Measurements from ENCODE around the gene GLI3.

The GLI3 gene

DNA sequence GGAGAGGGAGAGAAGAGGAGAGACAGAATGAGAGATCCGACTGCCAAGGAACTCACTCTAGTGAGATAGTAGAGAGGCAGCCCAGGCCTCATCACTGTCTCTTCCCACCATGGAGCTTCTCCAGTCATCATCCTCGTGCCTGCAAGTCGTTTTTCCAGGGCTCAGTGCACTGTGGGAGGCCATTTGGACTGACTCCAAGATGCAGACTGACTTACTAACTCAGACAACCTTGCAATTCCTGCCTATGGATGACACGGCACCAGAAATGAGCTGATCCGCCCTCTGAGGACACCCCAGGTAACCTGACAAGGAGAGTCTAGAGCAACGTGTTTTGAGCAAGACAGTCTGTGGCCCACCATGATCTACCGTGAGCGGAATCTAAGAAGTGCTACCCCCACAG is 154.9 kb downstream of the GLI3 start:
- no peak for DNase-seq (ENCODE audit: low read depth in 2 of 2)

DNA sequence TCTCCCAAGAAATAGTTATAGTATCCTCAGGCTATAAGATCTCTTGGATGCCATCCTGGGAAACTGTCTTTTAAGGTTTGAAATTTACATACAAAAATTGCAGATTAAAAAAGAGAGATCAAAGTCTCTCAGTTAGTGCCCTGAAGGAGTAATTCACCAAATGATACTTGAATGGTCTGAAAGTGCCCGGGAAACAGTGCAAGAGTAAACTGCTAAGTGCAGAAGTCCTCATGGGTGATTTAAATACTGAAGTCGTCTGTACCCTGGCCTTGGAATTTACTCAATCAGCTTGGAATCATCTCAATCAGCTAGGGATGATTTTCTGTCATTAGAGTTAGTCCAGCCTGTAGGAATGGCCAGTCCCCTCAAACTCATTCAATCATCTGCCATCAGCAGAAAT is 155.3 kb downstream of the GLI3 start:
- DNase-seq (ENCODE audit: low read depth in 2 of 2): no peak

DNA sequence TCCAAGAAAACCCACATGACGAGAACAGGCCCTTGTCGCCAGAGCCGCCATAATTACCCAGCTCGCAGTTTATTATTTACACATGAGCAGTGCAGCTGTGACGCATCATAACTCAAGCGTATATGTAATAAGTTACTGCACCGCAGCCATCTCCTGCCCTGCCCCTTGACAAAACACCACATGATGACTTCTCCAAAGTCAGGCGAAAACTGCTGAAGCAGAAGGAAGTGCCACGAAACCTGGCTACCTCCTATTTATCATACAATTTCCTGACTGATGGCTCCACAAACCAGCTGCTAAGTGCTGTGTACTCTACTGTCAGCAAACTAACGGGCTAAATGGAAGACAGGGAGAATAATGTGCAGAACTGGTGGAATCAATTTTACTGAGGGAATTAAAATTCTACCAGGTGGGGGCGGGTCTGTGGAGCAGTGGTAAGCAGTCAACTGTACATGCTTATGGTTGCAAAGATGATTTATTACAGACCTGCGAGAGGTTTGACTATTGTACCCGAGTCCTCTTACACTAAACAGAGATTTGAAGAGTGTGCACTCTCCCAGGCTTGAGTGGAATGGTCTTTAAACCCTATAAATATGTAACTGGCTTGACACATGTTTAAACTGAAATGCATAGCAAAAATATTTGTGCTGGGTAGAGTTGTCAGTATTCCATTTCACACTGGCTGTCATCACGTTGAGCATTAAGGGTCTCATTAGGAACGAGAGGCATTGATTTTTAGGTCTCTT is 156.0 kb downstream of the GLI3 start:
- DNase-seq (ENCODE audit: low read depth in 2 of 2): no peak

DNA sequence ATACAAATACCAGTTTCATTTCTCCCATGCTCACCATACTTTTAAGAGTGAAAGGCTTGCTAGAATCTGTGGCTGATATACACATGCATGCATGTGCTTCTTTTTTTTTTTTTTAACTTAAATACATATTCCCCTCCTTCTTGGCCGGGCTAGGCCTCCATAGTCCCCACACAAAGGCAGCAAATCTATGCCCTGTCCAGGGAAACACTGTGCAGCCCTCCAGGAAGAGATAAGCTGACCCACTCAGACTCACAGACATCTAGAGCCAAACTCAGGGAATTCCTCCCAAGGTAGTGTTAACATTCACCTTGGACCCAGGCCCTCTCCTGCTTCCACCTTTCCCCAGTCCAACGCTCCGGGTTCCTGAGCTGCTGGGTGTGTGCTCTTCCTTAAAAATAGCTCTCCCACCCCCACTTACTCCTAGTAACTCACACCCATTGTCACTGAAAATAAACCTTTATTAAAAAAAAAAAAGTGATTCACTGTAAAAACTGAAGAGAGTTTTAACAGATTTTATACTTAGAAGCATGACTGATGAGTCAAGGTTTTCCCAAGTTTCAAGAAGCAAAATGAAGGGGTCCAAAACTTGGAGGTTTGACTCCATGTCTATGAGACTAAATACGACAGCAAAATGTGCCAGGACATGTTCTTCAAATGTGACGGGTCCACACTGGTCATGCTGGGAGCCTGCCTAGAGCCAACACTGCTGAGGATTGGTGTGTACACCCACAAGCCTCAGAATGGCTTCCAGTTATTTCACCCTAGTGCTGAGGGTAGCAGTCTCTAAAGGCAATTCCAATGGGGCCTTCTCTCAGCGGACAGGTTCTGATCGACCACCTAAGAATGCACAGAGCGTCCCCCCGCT is 159.5 kb downstream of the GLI3 start:
- DNase-seq (ENCODE audit: low read depth in 2 of 2): no peak

DNA sequence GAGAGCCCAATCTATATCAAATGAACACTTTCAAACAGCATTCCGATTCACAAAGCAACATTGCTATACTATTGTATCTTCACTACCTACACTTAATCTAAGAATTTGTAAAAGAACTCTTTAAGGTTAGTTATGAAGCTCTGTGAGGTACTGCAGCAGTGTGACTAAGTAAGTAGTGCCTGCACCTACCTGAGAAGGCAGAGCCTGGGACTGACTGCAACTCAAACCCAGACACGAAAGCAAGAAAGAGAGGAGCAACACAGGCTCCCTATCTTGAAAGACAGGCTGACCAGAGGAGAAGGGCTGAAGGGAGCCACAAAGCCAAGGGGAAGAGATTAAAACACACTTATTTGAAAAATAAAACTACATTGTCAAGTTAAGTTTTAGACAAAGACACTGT is 160.1 kb downstream of the GLI3 start:
- no peak for DNase-seq (ENCODE audit: low read depth in 2 of 2)

DNA sequence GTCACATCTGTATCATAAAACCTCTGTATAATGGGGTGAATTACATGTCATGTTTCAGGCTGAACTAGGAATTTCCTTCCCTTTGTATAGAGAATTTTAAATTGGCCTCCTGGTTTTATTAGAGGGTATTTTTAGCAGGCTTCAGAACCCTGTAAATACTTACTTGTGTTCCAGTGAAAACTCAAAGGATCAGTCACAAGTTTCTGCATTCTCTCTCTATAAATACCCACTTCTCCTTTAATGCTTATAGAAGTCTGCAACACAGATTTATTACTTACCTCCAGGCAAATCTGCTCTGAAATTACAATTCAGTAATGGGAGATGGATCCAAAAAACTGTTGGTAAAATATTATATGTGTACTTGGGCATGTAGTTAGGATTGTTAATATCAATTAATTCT is 161.6 kb downstream of the GLI3 start:
- DNase-seq (ENCODE audit: low read depth in 2 of 2): no peak

DNA sequence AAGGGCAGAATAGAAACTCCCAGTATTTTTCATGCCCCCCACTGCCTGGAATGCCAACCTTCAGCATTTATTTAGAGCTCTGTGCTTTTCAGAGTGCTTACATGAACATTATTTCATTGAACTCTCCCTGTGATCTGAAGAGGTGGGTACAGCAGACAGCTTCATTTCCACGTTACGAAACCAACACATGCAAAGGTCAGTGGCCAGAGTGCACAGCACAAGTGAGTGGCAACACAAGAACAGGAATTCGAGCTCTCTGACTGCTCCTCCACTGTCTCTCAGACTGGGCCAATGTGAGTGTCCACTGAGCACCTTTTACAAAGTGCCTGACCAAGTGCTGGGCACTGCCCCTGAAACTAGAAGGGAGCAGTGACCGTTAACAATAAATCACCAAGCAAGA is 162.9 kb downstream of the GLI3 start:
- no peak for DNase-seq (ENCODE audit: low read depth in 2 of 2)

DNA sequence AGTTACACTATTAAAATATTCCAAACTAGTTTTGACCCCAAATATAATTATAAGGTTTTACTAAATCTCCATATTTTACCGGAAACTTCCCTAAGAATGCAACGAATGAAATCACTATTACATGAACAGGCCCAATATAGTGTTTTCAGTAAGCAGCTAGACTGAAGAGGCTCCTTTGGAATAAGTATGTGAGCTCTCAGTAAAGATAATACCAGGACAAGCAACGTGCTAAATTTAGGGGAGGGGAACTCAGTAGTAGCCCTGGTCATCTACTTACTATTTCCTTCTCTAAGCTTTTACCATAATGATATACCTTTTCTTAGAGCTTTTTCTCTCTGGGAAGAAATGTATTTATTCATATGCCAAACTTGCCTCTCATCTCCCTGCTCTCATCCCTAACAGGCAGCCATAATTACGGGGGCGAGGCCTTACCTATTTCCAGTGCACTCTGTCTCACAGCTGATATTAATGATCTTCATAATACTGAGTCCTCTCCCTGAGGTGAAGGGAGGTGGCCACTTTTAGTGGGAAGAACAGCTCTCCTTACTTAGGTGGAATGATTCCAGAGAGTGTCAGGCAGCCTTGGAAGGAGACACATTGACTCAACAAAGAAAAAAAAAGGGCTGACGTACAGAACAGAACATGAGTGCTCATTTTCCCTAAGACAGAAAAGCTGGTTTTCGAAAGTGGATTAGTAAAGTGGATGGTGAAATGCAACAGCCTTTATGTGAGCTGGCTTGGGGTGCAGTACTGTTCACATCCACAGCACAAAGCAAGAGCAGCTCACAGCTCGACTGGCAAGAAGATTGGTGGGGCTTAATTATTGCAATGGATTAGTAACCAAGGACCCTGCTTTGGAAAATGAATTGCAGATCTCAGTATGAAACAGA is 165.4 kb downstream of the GLI3 start:
- no peak for DNase-seq (ENCODE audit: low read depth in 2 of 2)

DNA sequence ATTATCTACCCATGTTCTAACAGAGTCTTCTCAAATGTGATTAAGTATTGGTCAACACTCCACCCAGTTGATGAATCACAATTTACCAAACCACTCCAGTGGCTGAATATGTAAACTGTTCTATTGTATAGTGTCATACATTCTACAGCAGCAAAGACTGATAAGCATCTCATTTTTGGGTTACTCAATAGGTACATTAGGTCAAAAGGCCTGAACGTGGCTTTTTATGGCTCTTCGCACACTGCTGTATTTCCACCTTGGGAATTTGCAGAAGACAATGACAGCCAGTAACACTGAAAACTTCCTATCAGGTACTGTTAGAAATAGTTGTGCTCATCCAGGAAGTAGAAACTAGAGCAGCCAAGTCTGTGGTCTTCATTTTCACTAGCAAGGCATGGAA is 166.9 kb downstream of the GLI3 start:
- DNase-seq (ENCODE audit: low read depth in 2 of 2): no peak

DNA sequence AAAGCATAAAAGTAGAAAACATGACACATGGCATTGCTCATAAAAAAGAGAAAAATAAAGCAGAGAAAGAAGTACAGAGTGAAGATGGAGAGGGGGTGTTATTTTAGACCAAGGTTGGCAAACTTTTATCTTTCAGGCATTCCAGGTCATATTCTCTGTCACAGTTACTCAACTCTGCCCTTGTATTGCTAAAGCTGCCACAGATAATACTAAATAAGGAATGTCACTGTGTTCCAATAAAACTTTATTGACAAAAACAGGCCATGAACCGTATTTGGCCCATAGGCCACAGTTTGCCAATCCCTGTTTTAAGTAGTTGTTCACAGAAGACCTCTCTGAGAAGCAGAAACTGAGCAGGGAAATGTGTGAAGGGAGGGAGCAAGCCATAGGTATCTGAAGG is 167.4 kb downstream of the GLI3 start:
- DNase-seq (ENCODE audit: low read depth in 2 of 2): no peak

DNA sequence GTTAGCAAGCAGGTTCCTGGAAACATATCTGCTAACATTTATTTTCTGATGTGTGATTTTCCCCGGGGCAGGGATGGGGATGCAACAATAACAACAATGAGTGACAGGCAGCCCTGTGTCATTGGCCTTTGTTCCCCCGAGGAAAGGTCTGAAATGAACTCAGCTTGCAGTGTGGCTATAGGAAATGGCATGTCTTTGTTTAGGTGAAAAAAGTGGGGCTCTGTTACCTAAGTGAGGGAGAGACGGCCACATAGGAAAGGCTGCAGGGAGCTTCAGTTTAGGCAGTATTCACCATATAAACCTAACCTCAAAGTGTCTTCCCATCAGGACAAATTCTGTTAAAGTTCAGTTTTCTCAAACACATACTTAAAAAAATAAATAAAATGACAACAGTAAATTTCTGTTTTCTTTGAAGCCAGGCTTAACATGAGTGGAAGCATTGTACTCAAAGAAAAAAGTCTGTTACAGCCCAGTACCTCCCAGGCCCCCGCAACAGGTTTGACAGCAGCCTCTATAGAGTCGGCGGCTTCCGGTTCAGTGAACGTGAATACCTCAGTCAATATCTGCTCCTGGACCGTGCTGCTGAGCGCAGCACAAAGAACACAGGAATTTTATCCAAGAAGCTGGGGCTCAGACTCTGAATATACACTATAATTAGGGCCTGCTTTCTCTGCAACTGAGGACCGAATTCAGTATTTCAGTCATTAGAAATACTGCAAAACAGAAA is 168.3 kb downstream of the GLI3 start:
- DNase-seq (ENCODE audit: low read depth in 2 of 2): no peak

DNA sequence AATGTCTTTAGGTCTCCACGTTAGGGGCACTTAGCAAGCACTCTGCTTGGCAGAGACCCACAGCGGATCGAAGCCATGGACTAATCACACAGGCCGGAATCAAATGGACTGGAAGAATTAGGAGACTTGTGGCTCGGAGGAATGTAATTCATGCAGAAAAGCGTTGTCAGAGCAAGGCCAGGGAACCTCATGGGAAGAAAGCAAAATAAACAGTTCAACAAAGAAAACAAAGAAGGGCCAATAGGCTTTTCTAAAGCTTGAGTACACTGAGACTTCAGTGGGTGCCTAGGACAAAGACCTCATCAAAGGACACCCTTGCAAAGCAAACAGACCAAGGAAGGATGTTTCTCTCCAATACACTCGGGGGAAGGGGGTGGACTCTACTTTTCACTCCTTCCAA is 171.1 kb downstream of the GLI3 start:
- no peak for DNase-seq (ENCODE audit: low read depth in 2 of 2)

DNA sequence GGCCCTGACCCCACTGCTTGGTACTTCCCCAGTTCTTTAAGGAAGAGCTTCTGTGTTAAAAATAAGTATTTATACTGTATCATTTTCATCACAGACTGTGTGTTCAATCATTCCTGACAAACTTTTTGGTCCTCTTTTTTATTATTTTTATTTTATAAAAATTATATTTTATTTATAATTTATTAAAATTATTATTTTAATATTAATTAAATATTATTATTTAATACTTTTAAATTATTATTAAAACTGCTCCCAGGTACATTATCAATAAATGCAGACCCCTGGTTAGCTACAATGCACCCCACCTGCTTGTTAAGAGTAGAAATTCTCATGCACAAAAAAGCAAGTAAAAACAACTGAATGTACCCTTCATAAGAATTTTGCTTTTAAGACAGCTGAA is 172.0 kb downstream of the GLI3 start:
- no peak for DNase-seq (ENCODE audit: low read depth in 2 of 2)

DNA sequence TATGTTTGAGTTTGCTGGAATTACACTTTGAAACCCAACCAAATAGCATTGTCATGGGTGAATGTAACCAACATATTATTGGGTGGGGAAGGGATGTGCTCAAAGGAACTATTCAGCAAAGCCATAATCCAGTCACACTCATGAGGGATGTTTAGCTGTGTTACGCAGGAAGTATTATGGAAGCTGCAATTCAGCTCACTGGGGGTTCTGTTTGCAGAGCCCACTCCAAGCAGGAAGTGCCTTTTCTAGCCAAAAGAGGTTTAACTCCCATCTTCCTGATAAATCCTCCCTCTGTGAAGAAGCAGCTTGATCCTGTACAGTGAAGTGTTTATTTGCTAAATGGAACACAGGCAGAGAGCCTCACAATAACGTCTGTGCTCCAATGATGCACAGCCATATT is 172.5 kb downstream of the GLI3 start:
- DNase-seq (ENCODE audit: low read depth in 2 of 2): no peak

DNA sequence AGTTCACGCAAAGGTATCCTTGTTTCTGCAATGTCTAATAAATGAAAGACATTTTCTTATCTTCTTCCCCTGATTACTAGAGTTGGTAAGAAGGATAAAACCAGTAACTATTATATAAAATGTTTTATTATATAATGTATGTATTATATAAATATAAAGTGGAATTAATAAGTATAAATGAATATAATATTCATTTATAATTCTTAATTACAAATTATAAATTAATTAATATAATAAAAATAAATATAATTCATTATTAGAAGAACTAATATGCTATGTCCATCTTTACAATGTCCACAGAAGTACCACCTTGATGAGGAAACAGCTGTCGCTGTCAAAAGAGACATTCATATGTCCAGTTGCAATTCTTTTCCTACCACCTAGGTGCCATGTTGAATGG is 177.7 kb downstream of the GLI3 start:
- no peak for DNase-seq (ENCODE audit: low read depth in 2 of 2)

DNA sequence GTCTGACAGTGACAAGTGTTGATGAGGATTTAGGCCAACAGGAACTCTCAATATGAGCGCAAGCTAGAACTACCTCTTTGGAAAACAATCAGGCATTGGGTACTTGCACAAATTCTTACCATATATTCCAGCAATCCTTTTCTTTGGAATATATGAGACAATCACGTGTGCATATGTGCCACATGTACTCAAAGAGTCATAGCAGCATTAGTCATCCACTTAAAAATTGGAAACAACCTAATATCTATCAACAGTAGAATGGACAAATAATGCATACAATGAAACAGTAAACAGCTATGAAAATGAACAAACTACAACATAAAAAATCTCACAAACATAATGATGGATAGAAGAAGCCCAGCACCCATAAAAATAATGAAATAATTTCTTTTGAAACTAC is 179.7 kb downstream of the GLI3 start:
- DNase-seq (ENCODE audit: low read depth in 2 of 2): no peak

DNA sequence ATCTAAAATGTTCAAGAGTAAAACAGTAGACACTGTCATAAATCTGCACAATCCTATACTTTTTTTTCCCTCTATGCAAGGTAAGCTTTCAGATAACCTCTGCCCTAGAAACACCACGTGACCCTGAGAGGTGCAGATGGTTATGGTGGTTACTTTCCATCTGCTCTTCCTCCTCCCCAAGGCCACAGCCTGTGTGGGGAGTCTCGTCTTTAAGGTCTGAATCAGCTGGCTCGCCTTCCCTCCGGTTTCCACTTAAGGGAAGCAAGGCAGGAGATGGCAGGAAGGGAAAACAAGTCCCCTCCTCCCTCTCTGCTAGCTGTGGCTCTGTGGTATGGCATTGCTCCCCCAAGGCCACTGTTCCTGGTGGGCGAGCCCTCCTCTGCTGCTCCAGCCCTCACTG is 181.8 kb downstream of the GLI3 start:
- no peak for DNase-seq (ENCODE audit: low read depth in 2 of 2)

DNA sequence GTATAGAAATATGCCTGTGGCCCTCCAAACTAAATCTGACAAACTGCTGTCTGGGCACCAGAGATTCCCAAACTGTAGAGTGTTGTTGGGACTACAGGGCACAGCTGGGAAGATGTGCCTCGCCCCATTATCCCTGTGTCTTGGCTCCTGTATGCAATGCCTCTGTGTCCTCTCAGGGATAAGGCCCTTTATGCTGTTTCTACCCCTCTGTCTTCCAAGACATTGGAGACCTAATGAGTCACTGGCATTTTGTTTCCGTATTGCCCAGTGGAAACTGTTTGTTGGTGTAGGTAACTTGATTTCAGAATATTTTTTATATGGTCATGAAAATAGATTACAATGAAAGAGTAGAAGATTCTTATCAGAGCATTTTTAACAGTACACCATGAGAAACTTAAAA is 183.2 kb downstream of the GLI3 start:
- DNase-seq (ENCODE audit: low read depth in 2 of 2): no peak

DNA sequence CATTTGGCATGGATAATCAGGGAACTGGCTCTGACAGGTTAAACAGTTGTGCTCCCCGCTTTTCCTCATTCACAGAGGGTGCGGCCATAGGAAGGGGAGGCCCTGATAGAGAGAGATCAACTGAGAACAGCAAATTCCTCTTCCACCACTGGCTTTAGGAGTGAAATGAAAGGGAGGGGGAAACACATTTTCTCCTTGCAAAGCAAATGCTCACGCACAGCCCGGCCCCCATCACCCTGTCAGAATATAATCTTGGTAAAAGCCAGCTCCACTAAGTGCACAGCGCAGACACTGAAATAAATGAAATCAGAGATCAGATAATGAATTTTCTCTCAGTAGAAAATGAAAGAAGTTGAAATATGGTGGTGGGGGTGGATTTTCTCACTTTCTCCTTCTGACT is 187.2 kb downstream of the GLI3 start:
- DNase-seq (ENCODE audit: low read depth in 2 of 2): no peak

DNA sequence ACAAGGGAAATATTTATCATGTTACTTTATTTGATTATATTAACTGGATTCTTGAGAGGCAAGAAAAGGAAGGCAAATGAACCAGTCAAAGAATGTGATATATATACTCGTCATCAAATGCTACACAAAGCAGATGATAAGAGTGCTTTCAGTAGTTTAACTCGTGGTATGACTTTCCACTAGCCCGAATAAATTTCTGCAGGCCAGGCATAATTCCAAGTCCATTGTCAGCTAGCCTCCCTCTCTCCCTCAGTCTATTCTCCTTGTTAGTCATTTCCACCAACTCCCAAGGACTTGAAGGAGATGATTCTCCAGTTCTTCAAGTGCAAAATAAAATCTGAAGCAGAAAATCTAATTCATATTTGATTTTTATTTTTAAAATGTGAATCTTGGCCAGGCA is 190.5 kb downstream of the GLI3 start:
- DNase-seq (ENCODE audit: low read depth in 2 of 2): no peak

DNA sequence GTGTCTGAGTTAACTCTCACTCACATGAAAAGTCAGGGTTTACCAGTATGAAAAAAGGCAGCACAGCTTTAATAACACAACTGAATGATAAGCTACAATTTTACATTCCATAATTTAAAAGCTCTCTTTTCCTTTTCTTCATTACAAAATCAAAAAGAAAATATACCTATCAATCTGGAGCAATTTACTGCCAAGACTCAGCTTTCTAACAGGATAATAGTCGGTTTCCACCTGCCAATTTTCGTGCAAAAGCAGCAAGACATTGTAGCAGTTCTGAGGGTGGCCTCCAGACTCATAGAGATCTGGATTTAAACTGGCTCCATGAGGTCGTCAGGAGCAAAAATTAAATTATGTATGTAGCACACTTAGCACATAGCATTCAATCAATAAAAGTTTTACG is 191.0 kb downstream of the GLI3 start:
- no peak for DNase-seq (ENCODE audit: low read depth in 2 of 2)

DNA sequence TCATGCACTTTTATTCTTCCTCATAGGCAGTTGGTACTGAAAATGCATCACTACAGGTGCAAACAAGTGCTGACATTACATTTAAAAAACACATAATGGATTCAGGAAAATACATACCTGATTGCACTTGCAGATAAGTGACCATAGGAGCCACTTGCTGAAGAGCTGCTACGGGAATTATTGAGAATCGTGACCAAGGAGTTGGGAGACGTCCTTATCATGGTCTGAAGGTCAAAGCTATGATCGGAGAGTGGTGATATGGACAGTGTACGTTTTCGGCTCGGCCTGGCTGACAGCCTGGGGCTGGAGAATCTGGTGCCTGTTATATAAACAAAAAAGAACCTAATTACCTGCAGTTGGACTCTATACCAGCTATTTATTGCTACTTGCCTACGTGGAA is 197.1 kb downstream of the GLI3 start:
- no peak for DNase-seq (ENCODE audit: low read depth in 2 of 2)

All from activated CD4-positive, alpha-beta T cell treated with anti-CD3 and anti-CD28 coated beads for 24 hours (primary cell).